SK-N-SH (cell line): ENCODE measurements around the gene MEF2C. TPM values are rescaled to one million over a fixed set of nuclear protein-coding genes. Genes with fewer than 3 reads are reported as not detected.

Experiments used
- CTCF ChIA-PET: fragments of 300-600, 350-600 bp; formaldehyde crosslinking; extraction: SDS; loops from one replicate; lab custom pipeline; 2021; lab: Yijun Ruan, JAX
- POLR2A ChIA-PET: fragments of 350-600 bp; sonication (Branson Sonifier 250); formaldehyde crosslinking; extraction: SDS; loops from one replicate; lab custom pipeline; 2020; ENCODE audit warnings: antibody characterized with exemption, inconsistent platforms; lab: Yijun Ruan, JAX
- DNase-seq: peaks from one replicate; pipeline ENCODE4 v3.0.0; 2012
- H2AFZ ChIP-seq: fragments of 200-600 bp; sonication (generic); 2 replicates; pipeline ENCODE4 v1.8.1; 2016; ENCODE audit warnings: antibody characterized with exemption, mild to moderate bottlenecking, low read depth
- H3F3A ChIP-seq: fragments of 200-600 bp; sonication (generic); replicated peaks from 2 replicates; pipeline ENCODE3; 2016; ENCODE audit warnings: antibody characterized with exemption, mild to moderate bottlenecking; ENCODE audit not compliant: insufficient read depth
- H3K27ac ChIP-seq, 2 experiments: fragments of 200-500 bp in 1 of 2; fragments of 200-600 bp in 1 of 2; sonication (Bioruptor generic) in 1 of 2; sonication (generic), shearing (Covaris generic) in 1 of 2; 2 replicates each; pipeline versions ENCODE4 v1.5.1 to v1.6.1; 2014 to 2016; ENCODE audit warnings: low read depth in 2 of 2, inconsistent platforms in 1 of 2, low read length in 1 of 2, mild to moderate bottlenecking in 1 of 2, mixed read lengths in 1 of 2
- H3K27me3 ChIP-seq: fragments of 200-600 bp; sonication (generic), shearing (Covaris generic); 2 replicates; pipeline ENCODE4 v1.6.1; 2016; ENCODE audit warnings: mixed run types; ENCODE audit not compliant: insufficient read depth
- H3K36me3 ChIP-seq, 2 experiments: fragments of 200-500 bp in 1 of 2; fragments of 200-600 bp in 1 of 2; sonication (Bioruptor generic) in 1 of 2; sonication (generic) in 1 of 2; replicated peaks in 1 of 2; 2 replicates each; pipeline versions ENCODE3 to v1.5.1; 2014 to 2016; ENCODE audit warnings: low read length in 1 of 2, mild to moderate bottlenecking in 1 of 2; ENCODE audit not compliant: insufficient read depth in 2 of 2, control insufficient read depth in 1 of 2
- H3K4me1 ChIP-seq, 2 experiments: fragments of 200-500 bp in 1 of 2; fragments of 200-600 bp in 1 of 2; sonication (Bioruptor generic) in 1 of 2; sonication (generic), shearing (Covaris generic) in 1 of 2; 2 replicates each; pipeline versions ENCODE4 v1.5.1 to v1.6.1; 2014 to 2016; ENCODE audit warnings: low read depth in 1 of 2, low read length in 1 of 2, mixed run types in 1 of 2; ENCODE audit not compliant: insufficient read depth in 2 of 2, control insufficient read depth in 1 of 2
- H3K4me2 ChIP-seq: fragments of 200-600 bp; sonication (generic), shearing (Covaris generic); 2 replicates; pipeline ENCODE4 v1.6.1; 2017; ENCODE audit warnings: mixed run types
- H3K4me3 ChIP-seq, 2 experiments: fragments of 200-500 bp in 1 of 2; fragments of 200-600 bp in 1 of 2; sonication (Bioruptor generic) in 1 of 2; sonication (generic), shearing (Covaris generic) in 1 of 2; 2 replicates each; pipeline versions ENCODE4 v1.5.1 to v1.8.1; 2014 to 2016; ENCODE audit warnings: low read depth in 2 of 2, inconsistent platforms in 1 of 2, low read length in 1 of 2, mild to moderate bottlenecking in 1 of 2, mixed read lengths in 1 of 2, moderate library complexity in 1 of 2
- H3K79me2 ChIP-seq: fragments of 200-600 bp; sonication (generic); 2 replicates; pipeline ENCODE4 v1.8.1; 2017; ENCODE audit warnings: mild to moderate bottlenecking; ENCODE audit not compliant: insufficient read depth
- H3K9ac ChIP-seq: fragments of 200-600 bp; sonication (generic); 2 replicates; pipeline ENCODE4 v1.6.1; 2017; ENCODE audit warnings: mixed run types
- H3K9me2 ChIP-seq: fragments of 200-600 bp; sonication (generic); 2 replicates; pipeline ENCODE4 v1.6.1; 2017; ENCODE audit warnings: mixed run types
- H3K9me3 ChIP-seq: fragments of 200-600 bp; sonication (generic); 2 replicates; pipeline ENCODE4 v1.6.1; 2017; ENCODE audit warnings: mixed run types, mild to moderate bottlenecking, moderate library complexity
- H4K20me1 ChIP-seq: fragments of 200-600 bp; sonication (generic); 2 replicates; pipeline ENCODE4 v1.6.1; 2017; ENCODE audit warnings: mild to moderate bottlenecking, mixed run types; ENCODE audit not compliant: insufficient read depth
- CTCF ChIP-seq: fragments of 200-600 bp; sonication (generic); IDR thresholded peaks from 2 replicates; pipeline ENCODE4 v1.6.1; 2017; ENCODE audit warnings: antibody characterized with exemption, mild to moderate bottlenecking, moderate library complexity
- ELF1 ChIP-seq: IDR thresholded peaks from 2 replicates; pipeline ENCODE4 v1.4.0; 2012
- EP300 ChIP-seq, 2 experiments: IDR thresholded peaks; 2 replicates each; pipeline versions ENCODE4 v1.4.0 to v1.6.1; 2012; ENCODE audit warnings: borderline replicate concordance in 1 of 2, low read depth in 1 of 2, low read length in 1 of 2
- GATA2 ChIP-seq: sonication (generic); formaldehyde crosslinking; IDR thresholded peaks from 2 replicates; pipeline ENCODE4 v1.5.0; 2020; ENCODE audit warnings: mild to moderate bottlenecking, missing genetic modification reagents
- JUND ChIP-seq: IDR thresholded peaks from 2 replicates; pipeline ENCODE4 v1.4.0; 2012
- PBX3 ChIP-seq: IDR thresholded peaks from 2 replicates; pipeline ENCODE4; 2012
- POLR2AphosphoS5 ChIP-seq: IDR thresholded peaks from 2 replicates; pipeline ENCODE4 v1.6.1; 2012; ENCODE audit warnings: low read depth, low read length
- RAD21 ChIP-seq: IDR thresholded peaks from 2 replicates; pipeline ENCODE4 v1.6.1; 2012; ENCODE audit warnings: mild to moderate bottlenecking, low read length
- REST ChIP-seq: IDR thresholded peaks from 2 replicates; pipeline ENCODE4 v1.6.1; 2012; ENCODE audit warnings: mild to moderate bottlenecking, low read depth, low read length, moderate library complexity
- RXRA ChIP-seq: IDR thresholded peaks from 2 replicates; pipeline ENCODE4 v1.4.0; 2012; ENCODE audit warnings: low read depth, mild to moderate bottlenecking, borderline replicate concordance
- SIN3A ChIP-seq: IDR thresholded peaks from 2 replicates; pipeline ENCODE4 v1.6.1; 2012; ENCODE audit warnings: low read depth, mild to moderate bottlenecking, low read length, moderate library complexity, borderline replicate concordance
- WGBS: methylation state at CpG from one replicate; pipeline ENCODE4 v1.1.6; 2017; ENCODE audit warnings: low lambda C conversion rate; 5-methylcytosine and 5-hydroxymethylcytosine counted together
- polyA plus RNA-seq, 3 experiments: library from polyadenylated mRNA; depleted of rRNA; stranded (reverse); fragments of >200 nt; gene quantifications; 2 replicates each; pipeline ENCODE4 v1.2.3, GENCODE V29; 2012

The MEF2C gene
- polyA plus RNA-seq, 1 of the 3 experiments (the other 2 are of a cell fraction): 1.2 TPM

- TF ChIP-seq CTCF: no peak
- no peak for TF ChIP-seq EP300 (IDR thresholded peaks at IDR 0.05; ENCODE audit: borderline replicate concordance in 1 of 2, low read depth in 1 of 2, low read length in 1 of 2)
- TF ChIP-seq RXRA: no peak
These were observed 124.8 kb downstream of the MEF2C start (continued) for GRCh38 chr5:88758184-88758583.

GRCh38 chr5:88756953-88757352, 126.0 kb downstream of the MEF2C start:
- POLR2A ChIA-PET: interaction anchor here (0.5 kb wide), 1 partner anchor 178 kb away, joined by 4 read pairs; no protein-coding TSS in a partner anchor

More at GRCh38 chr5:88756953-88757352, 126.0 kb downstream of the MEF2C start:
- Histone ChIP-seq H3K36me3 (no peaks in the 10 kb centered on the region), H3K79me2 (no peaks in the 10 kb centered on the region), H4K20me1 (no peaks in the 10 kb centered on the region), H3K4me1 (no peaks in the 10 kb centered on the region), H3F3A (no peaks in the 10 kb centered on the region), H3K9ac (no peak overlapping the region), H3K9me3 (no peaks in the 10 kb centered on the region), H3K9me2 (no peaks in the 10 kb centered on the region), H3K27ac (no peak overlapping the region), H3K4me3 (no peak overlapping the region), H3K27me3 (no peaks in the 10 kb centered on the region), H3K4me2 (no peak overlapping the region), H2AFZ (no peak overlapping the region)
- CTCF ChIA-PET: interaction anchor here (1.1 to 1.3 kb wide), 2 partner anchors 9 to 27 kb away, joined by 3 read pairs; no protein-coding TSS in a partner anchor
- WGBS: 67% methylated on average over 3 of the region's 3 CpGs
- no peak for DNase-seq
- TF ChIP-seq GATA2 (CRISPR knock-in tag) (no peak), ELF1 (no peak), REST (no peak), RAD21 (no peak), PBX3 (no peak), SIN3A (no peak), JUND (no peak), POLR2AphosphoS5 (no peak)
